ENCODE data around the gene PARVA. TPM values are rescaled to one million over a fixed set of nuclear protein-coding genes. Genes with fewer than 3 reads are reported as not detected.
A peak's percentile ranks its signal among the peaks of the same experiment; 100 is the strongest.
"Not testable (repeated sequence)": the region's sequence is repeated elsewhere in the genome, so short reads cannot be mapped to it uniquely, and the experiment has no call there.

The PARVA gene
- total RNA-seq, 1 donor from 2014 or later: 15.1 TPM

DNA sequence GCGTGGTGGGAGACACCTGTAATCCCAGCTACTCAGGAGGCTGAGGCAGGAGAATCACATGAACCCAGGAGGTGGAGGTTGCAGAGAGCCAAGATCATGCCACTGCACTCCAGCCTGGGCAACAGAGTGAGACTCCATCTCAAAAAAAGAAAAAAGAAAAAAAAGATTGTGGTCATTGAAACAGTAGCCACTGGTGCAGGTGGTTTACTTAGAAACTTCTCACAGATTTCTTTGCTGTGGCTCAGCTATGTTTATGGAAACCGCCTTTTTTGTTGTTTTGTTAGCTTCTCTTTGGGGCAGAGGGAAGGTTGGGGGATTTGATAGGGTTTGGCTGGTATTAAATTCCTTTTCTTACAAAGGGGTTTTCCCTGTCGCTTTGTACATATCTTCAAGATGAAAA is 19.7 kb upstream of the PARVA start:
- not testable (repeated sequence) for H3K27me3 ChIP-seq (ENCODE audit: control insufficient read depth in 3 of 3, insufficient read depth in 3 of 3, low read length in 3 of 3); H3K36me3 ChIP-seq (ENCODE audit: control insufficient read depth in 3 of 3, insufficient read depth in 3 of 3, low read length in 3 of 3); H3K9ac ChIP-seq (ENCODE audit: low read depth in 1 of 3, low read length in 3 of 3); H3K4me3 ChIP-seq (ENCODE audit: low read length in 3 of 3); H3K9me3 ChIP-seq (ENCODE audit: control insufficient read depth in 3 of 3, low read length in 3 of 3); H3K27ac ChIP-seq (ENCODE audit: low read depth, low read length); H3K4me1 ChIP-seq (ENCODE audit: control insufficient read depth in 3 of 3, insufficient read depth in 3 of 3, low read length in 3 of 3)

- Histone ChIP-seq H3K27me3 (ENCODE audit: control insufficient read depth in 3 of 3, insufficient read depth in 3 of 3, low read length in 3 of 3) (peaks cover 0 to 2% (median 0%) of the 10 kb centered on the region in 3 donors), H3K9me3 (ENCODE audit: control insufficient read depth in 3 of 3, low read length in 3 of 3) (no peaks in the 10 kb centered on the region), H3K4me3 (ENCODE audit: low read length in 3 of 3) (no peak overlapping the region), H3K4me1 (ENCODE audit: control insufficient read depth in 3 of 3, insufficient read depth in 3 of 3, low read length in 3 of 3) (no peaks in the 10 kb centered on the region), H3K36me3 (ENCODE audit: control insufficient read depth in 3 of 3, insufficient read depth in 3 of 3, low read length in 3 of 3) (no peaks in the 10 kb centered on the region), H3K9ac (ENCODE audit: low read depth in 1 of 3, low read length in 3 of 3) (no peak overlapping the region), H3K27ac (ENCODE audit: low read depth, low read length) (no peak overlapping the region)
Measured at GRCh38 chr11:12358302-12359188, 18.8 kb upstream of the PARVA start.

DNA sequence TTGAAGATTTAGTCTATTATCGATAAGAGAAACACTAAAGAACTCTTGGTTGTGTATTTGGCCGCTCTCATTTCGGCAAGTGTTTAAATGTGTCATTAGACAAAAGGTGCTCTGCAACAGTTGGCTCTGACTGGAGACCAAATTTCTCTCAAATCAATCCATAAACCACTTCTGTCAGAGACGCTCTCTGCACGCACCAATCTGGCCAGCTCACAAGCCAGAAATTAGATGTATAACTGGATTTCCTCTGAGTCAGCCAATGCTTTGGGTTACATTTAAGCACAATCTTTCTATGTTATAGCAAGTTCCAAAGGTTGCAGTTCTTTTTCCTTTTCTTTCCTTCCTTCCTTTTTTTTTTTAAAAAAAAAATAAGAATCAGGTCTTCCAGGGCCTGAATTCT is 17.6 kb upstream of the PARVA start:
- H3K27ac ChIP-seq (ENCODE audit: low read depth, low read length): no peak overlapping the region
- H3K9me3 ChIP-seq (ENCODE audit: control insufficient read depth in 3 of 3, low read length in 3 of 3): no peaks in the 10 kb centered on the region
- H3K27me3 ChIP-seq (ENCODE audit: control insufficient read depth in 3 of 3, insufficient read depth in 3 of 3, low read length in 3 of 3): peaks cover 0 to 2% (median 0%) of the 10 kb centered on the region in 3 donors
- no peak overlapping the region for H3K9ac ChIP-seq (ENCODE audit: low read depth in 1 of 3, low read length in 3 of 3)
- H3K4me1 ChIP-seq (ENCODE audit: control insufficient read depth in 3 of 3, insufficient read depth in 3 of 3, low read length in 3 of 3): no peaks in the 10 kb centered on the region
- H3K4me3 ChIP-seq (ENCODE audit: low read length in 3 of 3): no peak overlapping the region
- H3K36me3 ChIP-seq (ENCODE audit: control insufficient read depth in 3 of 3, insufficient read depth in 3 of 3, low read length in 3 of 3): no peaks in the 10 kb centered on the region

- H3K4me3 ChIP-seq (ENCODE audit: low read length in 3 of 3): no peak overlapping the region
- no peak overlapping the region for H3K9ac ChIP-seq (ENCODE audit: low read depth in 1 of 3, low read length in 3 of 3)
- peaks cover 0 to 3% (median 0%) of the 10 kb centered on the region in 3 donors for H3K4me1 ChIP-seq (ENCODE audit: control insufficient read depth in 3 of 3, insufficient read depth in 3 of 3, low read length in 3 of 3)
- H3K9me3 ChIP-seq (ENCODE audit: control insufficient read depth in 3 of 3, low read length in 3 of 3): no peaks in the 10 kb centered on the region
- H3K27ac ChIP-seq (ENCODE audit: low read depth, low read length): no peak overlapping the region
- no peaks in the 10 kb centered on the region for H3K36me3 ChIP-seq (ENCODE audit: control insufficient read depth in 3 of 3, insufficient read depth in 3 of 3, low read length in 3 of 3)
- no peaks in the 10 kb centered on the region for H3K27me3 ChIP-seq (ENCODE audit: control insufficient read depth in 3 of 3, insufficient read depth in 3 of 3, low read length in 3 of 3)
Measured at GRCh38 chr11:12361682-12362081, 15.7 kb upstream of the PARVA start.

- H3K4me3 ChIP-seq (ENCODE audit: low read length in 3 of 3): no peak overlapping the region
- no peak overlapping the region for H3K9ac ChIP-seq (ENCODE audit: low read depth in 1 of 3, low read length in 3 of 3)
- H3K36me3 ChIP-seq (ENCODE audit: control insufficient read depth in 3 of 3, insufficient read depth in 3 of 3, low read length in 3 of 3): no peaks in the 10 kb centered on the region
- H3K9me3 ChIP-seq (ENCODE audit: control insufficient read depth in 3 of 3, low read length in 3 of 3): no peaks in the 10 kb centered on the region
- H3K27ac ChIP-seq (ENCODE audit: low read depth, low read length): no peak overlapping the region
- no peaks in the 10 kb centered on the region for H3K27me3 ChIP-seq (ENCODE audit: control insufficient read depth in 3 of 3, insufficient read depth in 3 of 3, low read length in 3 of 3)
- H3K4me1 ChIP-seq (ENCODE audit: control insufficient read depth in 3 of 3, insufficient read depth in 3 of 3, low read length in 3 of 3): peaks cover 0 to 3% (median 0%) of the 10 kb centered on the region in 3 donors
Measured at GRCh38 chr11:12362857-12363256, 14.5 kb upstream of the PARVA start.

- Histone ChIP-seq H3K9ac (ENCODE audit: low read depth in 1 of 3, low read length in 3 of 3) (no peak overlapping the region), H3K27ac (ENCODE audit: low read depth, low read length) (no peak overlapping the region), H3K4me1 (ENCODE audit: control insufficient read depth in 3 of 3, insufficient read depth in 3 of 3, low read length in 3 of 3) (peaks cover 0 to 3% (median 0%) of the 10 kb centered on the region in 3 donors), H3K9me3 (ENCODE audit: control insufficient read depth in 3 of 3, low read length in 3 of 3) (no peaks in the 10 kb centered on the region), H3K4me3 (ENCODE audit: low read length in 3 of 3) (no peak overlapping the region), H3K27me3 (ENCODE audit: control insufficient read depth in 3 of 3, insufficient read depth in 3 of 3, low read length in 3 of 3) (no peaks in the 10 kb centered on the region), H3K36me3 (ENCODE audit: control insufficient read depth in 3 of 3, insufficient read depth in 3 of 3, low read length in 3 of 3) (no peaks in the 10 kb centered on the region)
Measured at GRCh38 chr11:12363373-12363772, 14.0 kb upstream of the PARVA start.

- H3K27ac ChIP-seq (ENCODE audit: low read depth, low read length); H3K4me1 ChIP-seq (ENCODE audit: control insufficient read depth in 3 of 3, insufficient read depth in 3 of 3, low read length in 3 of 3); H3K27me3 ChIP-seq (ENCODE audit: control insufficient read depth in 3 of 3, insufficient read depth in 3 of 3, low read length in 3 of 3); H3K9ac ChIP-seq (ENCODE audit: low read depth in 1 of 3, low read length in 3 of 3); H3K9me3 ChIP-seq (ENCODE audit: control insufficient read depth in 3 of 3, low read length in 3 of 3); H3K4me3 ChIP-seq (ENCODE audit: low read length in 3 of 3); H3K36me3 ChIP-seq (ENCODE audit: control insufficient read depth in 3 of 3, insufficient read depth in 3 of 3, low read length in 3 of 3): not testable (repeated sequence)
Measured at GRCh38 chr11:12365965-12366575, 11.3 kb upstream of the PARVA start.

DNA sequence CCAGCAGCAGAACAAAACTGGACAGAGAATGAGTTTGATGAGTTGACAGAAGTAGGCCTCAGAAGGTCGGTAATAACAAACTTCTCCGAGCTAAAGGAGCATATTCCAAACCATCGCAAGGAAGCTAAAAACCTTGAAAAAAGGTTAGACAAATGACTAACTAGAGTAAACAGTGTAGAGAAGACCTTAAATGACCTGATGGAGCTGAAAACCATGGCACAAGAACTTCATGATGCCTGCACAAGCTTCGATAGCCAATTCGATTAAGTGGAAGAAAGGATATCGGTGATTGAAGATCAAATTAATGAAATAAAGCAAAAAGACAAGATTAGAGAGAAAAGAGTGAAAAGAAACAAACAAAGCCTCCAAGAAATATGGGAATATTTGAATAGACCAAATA is 10.3 kb upstream of the PARVA start:
- H3K9me3 ChIP-seq (ENCODE audit: control insufficient read depth in 3 of 3, low read length in 3 of 3); H3K4me3 ChIP-seq (ENCODE audit: low read length in 3 of 3); H3K4me1 ChIP-seq (ENCODE audit: control insufficient read depth in 3 of 3, insufficient read depth in 3 of 3, low read length in 3 of 3); H3K9ac ChIP-seq (ENCODE audit: low read depth in 1 of 3, low read length in 3 of 3); H3K36me3 ChIP-seq (ENCODE audit: control insufficient read depth in 3 of 3, insufficient read depth in 3 of 3, low read length in 3 of 3); H3K27ac ChIP-seq (ENCODE audit: low read depth, low read length); H3K27me3 ChIP-seq (ENCODE audit: control insufficient read depth in 3 of 3, insufficient read depth in 3 of 3, low read length in 3 of 3): not testable (repeated sequence)

DNA sequence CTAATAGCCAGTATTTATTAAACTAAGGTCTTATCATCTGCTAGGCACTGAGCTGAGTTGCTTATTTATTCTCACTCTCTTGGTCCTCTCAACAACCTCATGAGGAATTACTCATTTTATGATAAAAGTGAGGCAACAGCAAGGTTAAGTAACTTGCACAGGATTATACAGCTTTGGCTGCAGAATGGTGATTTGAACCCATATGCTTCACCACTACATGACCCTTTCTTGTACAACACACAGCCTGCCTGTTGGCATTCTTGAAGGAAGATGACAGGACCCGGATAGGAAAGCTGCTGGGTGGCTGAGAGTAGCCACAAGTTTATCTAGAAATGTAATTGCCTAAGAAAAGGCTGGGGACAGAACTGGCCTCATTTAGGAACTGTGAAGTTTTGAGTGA is 5.3 kb upstream of the PARVA start:
- Histone ChIP-seq H3K4me3 (ENCODE audit: low read length in 3 of 3) (no peak overlapping the region), H3K27me3 (ENCODE audit: control insufficient read depth in 3 of 3, insufficient read depth in 3 of 3, low read length in 3 of 3) (no peaks in the 10 kb centered on the region), H3K9me3 (ENCODE audit: control insufficient read depth in 3 of 3, low read length in 3 of 3) (no peaks in the 10 kb centered on the region), H3K4me1 (ENCODE audit: control insufficient read depth in 3 of 3, insufficient read depth in 3 of 3, low read length in 3 of 3) (peaks cover 0 to 8% (median 7%) of the 10 kb centered on the region in 3 donors), H3K9ac (ENCODE audit: low read depth in 1 of 3, low read length in 3 of 3) (no peak overlapping the region), H3K36me3 (ENCODE audit: control insufficient read depth in 3 of 3, insufficient read depth in 3 of 3, low read length in 3 of 3) (no peaks in the 10 kb centered on the region), H3K27ac (ENCODE audit: low read depth, low read length) (no peak overlapping the region)

GRCh38 chr11:12375720-12376119 is 1.7 kb upstream of the PARVA start:
- H3K9me3 ChIP-seq (ENCODE audit: control insufficient read depth in 3 of 3, low read length in 3 of 3): no peaks in the 10 kb centered on the region
- no peak overlapping the region for H3K4me3 ChIP-seq (ENCODE audit: low read length in 3 of 3)
- H3K27ac ChIP-seq (ENCODE audit: low read depth, low read length): peak overlapping the region; percentile 4
- H3K9ac ChIP-seq (ENCODE audit: low read depth in 1 of 3, low read length in 3 of 3): no peak overlapping the region
- H3K36me3 ChIP-seq (ENCODE audit: control insufficient read depth in 3 of 3, insufficient read depth in 3 of 3, low read length in 3 of 3): no peaks in the 10 kb centered on the region
- no peaks in the 10 kb centered on the region for H3K27me3 ChIP-seq (ENCODE audit: control insufficient read depth in 3 of 3, insufficient read depth in 3 of 3, low read length in 3 of 3)
- peaks cover 5 to 16% (median 14%) of the 10 kb centered on the region in 3 donors for H3K4me1 ChIP-seq (ENCODE audit: control insufficient read depth in 3 of 3, insufficient read depth in 3 of 3, low read length in 3 of 3)

Measured in skeletal muscle tissue (tissue), 4 donors.